Upper lobe of right lung (tissue), 1 donor: ENCODE data around the gene RFPL3. TPM values are rescaled to one million over a fixed set of nuclear protein-coding genes. Genes with fewer than 3 reads are reported as not detected.
"Not testable (repeated sequence)": the region's sequence is repeated elsewhere in the genome, so short reads cannot be mapped to it uniquely, and the experiment has no call there.

ENCODE experiments used
- ATAC-seq: fragments of 200-7000 bp; cut with Tn5 transposase; one replicate; pipeline ENCODE4 v1.9.1; 2020; ENCODE audit warnings: mild to moderate bottlenecking, moderate library complexity
- DNase-seq: peaks from one replicate; pipeline ENCODE4 v3.0.0-alpha.2; 2020
- H3K27ac ChIP-seq: fragments of 200-600 bp; one replicate; pipeline ENCODE4 v1.8.0; 2022
- H3K27me3 ChIP-seq: fragments of 200-600 bp; one replicate; pipeline ENCODE4 v1.8.0; 2022; ENCODE audit warnings: mild to moderate bottlenecking
- H3K36me3 ChIP-seq: fragments of 200-600 bp; one replicate; pipeline ENCODE4 v1.8.0; 2022
- H3K4me1 ChIP-seq: fragments of 200-600 bp; one replicate; pipeline ENCODE4 v1.8.0; 2022
- H3K4me3 ChIP-seq: fragments of 200-600 bp; one replicate; pipeline ENCODE4 v1.8.0; 2022; ENCODE audit warnings: mild to moderate bottlenecking
- H3K9me3 ChIP-seq: fragments of 200-600 bp; one replicate; pipeline ENCODE4 v1.8.0; 2022
- CTCF ChIP-seq: fragments of 200-600 bp; IDR thresholded peaks from one replicate; pipeline ENCODE4 v1.8.0; 2022; ENCODE audit warnings: antibody characterized with exemption
- intact Hi-C: fragments of 100-400 bp; cut with DNase I; formaldehyde crosslinking; loops from one replicate; pipeline ENCODE4 v1.11.0; 2022
- total RNA-seq: library from RNA; stranded (reverse); fragmentation: NEBNext Ultra II Directional; extraction: Animal tissue kit (Norgen Biotek cat#: 25700); gene quantifications from one replicate; pipeline ENCODE4 v1.2.1, GENCODE V29; 2021
- donor health status: DM: no; HTN: yes; CAD: no; lungs with severe emphysema.

The RFPL3 gene
- total RNA-seq, 1 donor from 2014 or later: not detected

DNA sequence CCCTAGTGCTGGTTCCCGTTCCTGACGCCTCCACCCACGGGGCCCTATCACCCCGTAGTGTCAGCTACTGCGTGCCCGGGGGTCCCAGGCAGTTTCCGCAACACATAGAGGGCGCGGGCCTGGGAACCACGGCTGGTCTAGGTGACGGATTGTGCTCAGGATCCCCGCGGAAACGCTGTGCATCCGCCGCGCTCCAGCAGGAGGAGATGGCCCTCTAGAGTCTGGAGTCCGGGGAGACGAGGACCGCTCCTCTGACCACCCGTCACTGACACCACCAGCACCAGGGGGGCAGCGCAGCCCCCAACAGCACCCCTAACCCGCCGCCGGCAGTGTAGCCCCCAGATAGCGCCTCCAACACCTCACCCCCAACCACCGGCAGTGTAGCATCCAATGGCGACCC, 4.4 kb upstream of the RFPL3 start:
- intact Hi-C loops: no loop called here
- Histone ChIP-seq H3K36me3 (no peaks in the 10 kb centered on the region), H3K27ac (no peak overlapping the region), H3K4me1 (no peaks in the 10 kb centered on the region), H3K27me3 (no peaks in the 10 kb centered on the region), H3K9me3 (no peaks in the 10 kb centered on the region), H3K4me3 (no peak overlapping the region)
- no peak for TF ChIP-seq CTCF
- ATAC-seq (no peak), DNase-seq (no peak)

DNA sequence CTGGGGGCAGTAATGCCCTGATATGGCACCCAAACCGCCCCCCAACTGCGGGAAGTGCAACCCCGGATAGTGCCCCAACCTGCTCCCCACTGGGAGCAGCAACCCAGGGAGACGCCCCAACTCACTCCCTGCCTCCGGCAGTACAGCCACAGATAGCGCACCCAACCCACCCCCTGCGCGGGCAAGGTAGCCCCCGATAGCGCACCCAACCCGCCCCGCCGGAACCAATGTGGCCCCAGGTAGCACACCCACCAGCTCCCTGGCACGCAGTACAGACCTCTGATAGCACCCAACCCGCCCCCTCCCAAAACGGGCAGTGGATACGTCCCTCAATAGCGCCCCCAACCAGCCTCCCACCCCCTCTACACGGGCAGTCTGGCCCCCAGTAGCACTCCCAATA, 3.8 kb upstream of the RFPL3 start:
- DNase-seq (no peak), ATAC-seq (no peak)
- no peaks in the 10 kb centered on the region for H3K4me1 ChIP-seq

GRCh38 chr22:32354360-32355351, 3.0 kb upstream of the RFPL3 start:
- peak overlapping the region; percentile 29 for H3K4me3 ChIP-seq
- DNase-seq (no peak), ATAC-seq (peak; percentile 29)
- H3K27ac ChIP-seq: peak overlapping the region; percentile 37
- intact Hi-C loops: no loop called here
- TF ChIP-seq CTCF: no peak
- H3K36me3 ChIP-seq: no peaks in the 10 kb centered on the region
- H3K4me1 ChIP-seq: no peaks in the 10 kb centered on the region
- H3K9me3 ChIP-seq: no peaks in the 10 kb centered on the region
- no peaks in the 10 kb centered on the region for H3K27me3 ChIP-seq

More for the DNA sequence above, 3.8 kb upstream of the RFPL3 start:
- no peaks in the 10 kb centered on the region for H3K27me3 ChIP-seq
- H3K9me3 ChIP-seq: no peaks in the 10 kb centered on the region
- no peak overlapping the region for H3K4me3 ChIP-seq
- no peaks in the 10 kb centered on the region for H3K36me3 ChIP-seq
- no peak overlapping the region for H3K27ac ChIP-seq
- no peak for TF ChIP-seq CTCF
- intact Hi-C loops: no loop called here

- intact Hi-C loops: no loop called here
- ATAC-seq (no peak), DNase-seq (no peak)
- Histone ChIP-seq H3K4me3 (no peak overlapping the region), H3K27me3 (no peaks in the 10 kb centered on the region), H3K36me3 (no peaks in the 10 kb centered on the region), H3K9me3 (no peaks in the 10 kb centered on the region), H3K27ac (no peak overlapping the region), H3K4me1 (no peaks in the 10 kb centered on the region)
- no peak for TF ChIP-seq CTCF
Measured at GRCh38 chr22:32355760-32356159, 1.9 kb upstream of the RFPL3 start.

DNA sequence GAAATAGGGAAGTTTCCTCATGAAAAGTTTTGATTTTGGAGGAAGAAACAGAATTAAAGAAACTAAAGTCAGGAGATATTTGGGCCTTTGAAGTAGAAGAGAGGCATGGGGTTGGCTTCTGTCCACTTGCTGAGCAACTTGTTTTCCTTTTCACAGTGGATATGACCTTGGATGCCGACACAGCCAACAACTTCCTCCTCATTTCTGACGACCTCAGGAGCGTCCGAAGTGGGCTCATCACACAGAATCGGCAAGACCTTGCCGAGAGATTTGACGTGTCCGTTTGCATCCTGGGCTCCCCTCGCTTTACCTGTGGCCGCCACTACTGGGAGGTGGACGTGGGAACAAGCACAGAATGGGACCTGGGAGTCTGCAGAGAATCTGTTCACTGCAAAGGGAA, 2.4 kb downstream of the RFPL3 start:
- DNase-seq, H3K27ac ChIP-seq, H3K4me1 ChIP-seq, H3K27me3 ChIP-seq, ATAC-seq, intact Hi-C loops, H3K9me3 ChIP-seq, H3K4me3 ChIP-seq, H3K36me3 ChIP-seq: not testable (repeated sequence)

DNA sequence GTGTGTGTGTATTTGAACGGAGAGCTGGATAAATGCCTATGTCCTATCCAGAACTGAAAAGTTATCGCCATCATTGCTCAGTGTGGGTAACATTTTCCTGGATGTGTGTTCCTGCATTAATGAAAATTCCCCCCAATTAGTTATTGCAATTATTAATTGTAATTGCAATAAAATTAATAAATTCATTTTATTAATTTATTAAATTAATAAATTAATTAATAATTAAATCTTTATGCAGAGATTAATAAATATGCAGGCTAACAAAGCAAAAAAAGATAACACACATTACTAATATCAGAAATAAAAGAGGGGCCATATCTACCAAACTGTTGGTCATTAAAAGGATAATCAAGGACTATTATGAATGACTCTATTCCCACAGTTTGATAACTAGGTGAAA, 3.6 kb downstream of the RFPL3 start:
- H3K9me3 ChIP-seq: no peaks in the 10 kb centered on the region
- no peaks in the 10 kb centered on the region for H3K4me1 ChIP-seq
- no peak overlapping the region for H3K27ac ChIP-seq
- no peaks in the 10 kb centered on the region for H3K27me3 ChIP-seq
- no peaks in the 10 kb centered on the region for H3K36me3 ChIP-seq
- no peak for TF ChIP-seq CTCF
- no peak for ATAC-seq
- no peak overlapping the region for H3K4me3 ChIP-seq
- DNase-seq: no peak
- intact Hi-C loops: no loop called here
